Upper lobe of left lung (tissue), 6 donors: ENCODE data around the gene KRTAP10-5. TPM values are rescaled to one million over a fixed set of nuclear protein-coding genes. Genes with fewer than 3 reads are reported as not detected.

Source experiments
- ATAC-seq, 2 donors: fragments of 200-7000 bp; cut with Tn5 transposase; one replicate each; pipeline ENCODE4 v1.9.1; 2022; ENCODE audit warnings: mild to moderate bottlenecking in 2 of 2, moderate library complexity in 2 of 2; ENCODE audit not compliant: low FRiP score in 2 of 2
- DNase-seq, 2 donors: peaks; one replicate each; pipeline ENCODE4 v3.0.0-alpha.2; 2019 to 2020
- H3K27ac ChIP-seq, 4 donors: fragments of 200-600 bp; sonication (generic); one replicate each; pipeline ENCODE4 v1.5.1; 2016 to 2019
- H3K27me3 ChIP-seq, 4 donors: fragments of 200-600 bp; sonication (generic); one replicate each; pipeline ENCODE4 v1.5.1; 2017 to 2019
- H3K36me3 ChIP-seq, 4 donors: fragments of 200-600 bp; sonication (generic); one replicate each; pipeline ENCODE4 v1.5.1; 2016 to 2019
- H3K4me1 ChIP-seq, 4 donors: fragments of 200-600 bp; sonication (generic); one replicate each; pipeline ENCODE4 v1.5.1; 2018 to 2019
- H3K4me3 ChIP-seq, 4 donors: fragments of 200-600 bp; sonication (generic); one replicate each; pipeline ENCODE4 v1.5.1; 2017 to 2019; ENCODE audit warnings: mild to moderate bottlenecking in 2 of 4, moderate library complexity in 1 of 4
- H3K9me3 ChIP-seq, 4 donors: fragments of 200-600 bp; sonication (generic); one replicate each; pipeline ENCODE4 v1.5.1; 2018 to 2019
- EP300 ChIP-seq, 4 donors: sonication (generic); formaldehyde crosslinking; IDR thresholded peaks; one replicate each; pipeline ENCODE4 v1.5.1; 2017; ENCODE audit warnings: antibody characterized with exemption in 4 of 4, control low read depth in 2 of 4
- POLR2A ChIP-seq, 4 donors: fragments of 450-650 bp; IDR thresholded peaks; one replicate each; pipeline ENCODE4 v1.5.1; 2016 to 2017; ENCODE audit warnings: antibody characterized with exemption in 4 of 4, mild to moderate bottlenecking in 2 of 4
- POLR2AphosphoS5 ChIP-seq, 2 donors: sonication (generic); formaldehyde crosslinking; IDR thresholded peaks; one replicate each; pipeline ENCODE4 v1.5.1; 2017; ENCODE audit warnings: antibody characterized with exemption in 2 of 2
- WGBS, 2 donors: methylation state at CpG; one replicate each; pipeline ENCODE4 v1.1.5; 2017 to 2018; 5-methylcytosine and 5-hydroxymethylcytosine counted together
- total RNA-seq, 6 donors: library from RNA; depleted of rRNA in 4 of 6; stranded (reverse); fragments of >200 nt in 4 of 6; gene quantifications; one replicate each; pipeline versions ENCODE4 v1.1.0 to v1.2.1, GENCODE V29; 2016 to 2021
- TF ChIP-seq, protein P1 (sequence below), 6 experiments: fragments of 450-650 bp in 4 of 6; fragments of 200-600 bp in 2 of 6; sonication (generic) in 2 of 6; IDR thresholded peaks; one replicate each; pipeline ENCODE4 v1.5.1; 2016 to 2019; ENCODE audit warnings: antibody characterized with exemption in 6 of 6
- donor health status: DM: no; HTN: no; CAD: no; lungs with moderate emphysema.
- donor health status: DM: no; HTN: yes; CAD: no; lungs with severe emphysema.

Gene KRTAP10-5
- total RNA-seq, 6 donors from 2014 or later, result not detected

DNA sequence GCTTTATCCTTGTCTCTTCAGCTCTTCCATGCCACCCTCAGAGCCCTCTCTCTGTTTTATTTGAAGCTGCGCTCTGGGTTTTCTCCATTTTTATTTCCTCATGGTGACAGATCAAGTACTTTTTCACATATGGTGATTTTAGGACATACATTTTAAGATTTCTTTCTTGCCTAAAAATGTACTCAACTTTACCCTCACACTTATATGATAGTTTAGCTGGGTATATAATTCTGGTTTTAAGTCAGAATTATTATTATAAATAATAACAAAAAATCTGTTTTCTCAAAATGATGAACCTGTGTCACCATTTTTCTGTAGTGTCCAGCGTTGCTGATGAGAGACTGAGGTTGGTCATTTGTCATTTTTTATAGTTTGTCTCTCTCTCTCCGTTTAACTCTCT is 754 bp upstream of the KRTAP10-5 start:
- Histone ChIP-seq H3K36me3 (no peaks in the 10 kb centered on the region), H3K4me3 (no peak overlapping the region), H3K4me1 (no peaks in the 10 kb centered on the region), H3K27ac (no peak overlapping the region), H3K27me3 (no peaks in the 10 kb centered on the region), H3K9me3 (peaks cover 0 to 31% (median 15%) of the 10 kb centered on the region in 4 donors)
- no peak for TF ChIP-seq EP300 (IDR thresholded peaks at IDR 0.05)
- no peak for TF ChIP-seq POLR2AphosphoS5 (IDR thresholded peaks at IDR 0.05)
- TF ChIP-seq, protein P1, sequence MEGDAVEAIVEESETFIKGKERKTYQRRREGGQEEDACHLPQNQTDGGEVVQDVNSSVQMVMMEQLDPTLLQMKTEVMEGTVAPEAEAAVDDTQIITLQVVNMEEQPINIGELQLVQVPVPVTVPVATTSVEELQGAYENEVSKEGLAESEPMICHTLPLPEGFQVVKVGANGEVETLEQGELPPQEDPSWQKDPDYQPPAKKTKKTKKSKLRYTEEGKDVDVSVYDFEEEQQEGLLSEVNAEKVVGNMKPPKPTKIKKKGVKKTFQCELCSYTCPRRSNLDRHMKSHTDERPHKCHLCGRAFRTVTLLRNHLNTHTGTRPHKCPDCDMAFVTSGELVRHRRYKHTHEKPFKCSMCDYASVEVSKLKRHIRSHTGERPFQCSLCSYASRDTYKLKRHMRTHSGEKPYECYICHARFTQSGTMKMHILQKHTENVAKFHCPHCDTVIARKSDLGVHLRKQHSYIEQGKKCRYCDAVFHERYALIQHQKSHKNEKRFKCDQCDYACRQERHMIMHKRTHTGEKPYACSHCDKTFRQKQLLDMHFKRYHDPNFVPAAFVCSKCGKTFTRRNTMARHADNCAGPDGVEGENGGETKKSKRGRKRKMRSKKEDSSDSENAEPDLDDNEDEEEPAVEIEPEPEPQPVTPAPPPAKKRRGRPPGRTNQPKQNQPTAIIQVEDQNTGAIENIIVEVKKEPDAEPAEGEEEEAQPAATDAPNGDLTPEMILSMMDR (IDR thresholded peaks at IDR 0.05), result no peak
- no peak for TF ChIP-seq POLR2A (IDR thresholded peaks at IDR 0.05)
- ATAC-seq, result no peak
- no peak for DNase-seq
- 76 to 87% methylated on average over 3 of the region's 3 CpGs for WGBS, 2 donors

DNA sequence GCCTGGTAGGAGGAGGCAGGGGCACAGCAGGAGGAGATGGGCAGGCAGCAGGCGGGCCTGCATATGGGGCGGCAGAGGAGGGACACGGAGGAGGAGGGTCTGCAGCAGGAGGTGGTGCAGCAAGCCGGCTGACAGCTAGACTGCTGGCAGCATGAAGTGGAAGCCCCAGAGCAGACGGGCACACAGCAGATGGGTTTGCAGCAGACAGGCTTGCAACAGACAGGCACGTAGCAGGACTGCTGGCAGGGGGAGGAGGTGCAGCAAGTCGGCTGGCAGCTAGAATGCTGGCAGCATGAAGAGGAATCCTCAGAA is 615 bp downstream of the KRTAP10-5 start:
- Histone ChIP-seq H3K27me3 (no peaks in the 10 kb centered on the region), H3K9me3 (peaks cover 0 to 31% (median 15%) of the 10 kb centered on the region in 4 donors), H3K4me1 (no peaks in the 10 kb centered on the region), H3K36me3 (no peaks in the 10 kb centered on the region), H3K27ac (no peak overlapping the region), H3K4me3 (no peak overlapping the region)
- 74 to 80% methylated on average over 7 of the region's 7 CpGs for WGBS, 2 donors
- DNase-seq, result no peak
- no peak for ATAC-seq
- no peak for TF ChIP-seq POLR2AphosphoS5 (IDR thresholded peaks at IDR 0.05)
- TF ChIP-seq EP300 (IDR thresholded peaks at IDR 0.05), result no peak
- TF ChIP-seq, protein P1 (IDR thresholded peaks at IDR 0.05), result no peak
- TF ChIP-seq POLR2A (IDR thresholded peaks at IDR 0.05), result no peak

DNA sequence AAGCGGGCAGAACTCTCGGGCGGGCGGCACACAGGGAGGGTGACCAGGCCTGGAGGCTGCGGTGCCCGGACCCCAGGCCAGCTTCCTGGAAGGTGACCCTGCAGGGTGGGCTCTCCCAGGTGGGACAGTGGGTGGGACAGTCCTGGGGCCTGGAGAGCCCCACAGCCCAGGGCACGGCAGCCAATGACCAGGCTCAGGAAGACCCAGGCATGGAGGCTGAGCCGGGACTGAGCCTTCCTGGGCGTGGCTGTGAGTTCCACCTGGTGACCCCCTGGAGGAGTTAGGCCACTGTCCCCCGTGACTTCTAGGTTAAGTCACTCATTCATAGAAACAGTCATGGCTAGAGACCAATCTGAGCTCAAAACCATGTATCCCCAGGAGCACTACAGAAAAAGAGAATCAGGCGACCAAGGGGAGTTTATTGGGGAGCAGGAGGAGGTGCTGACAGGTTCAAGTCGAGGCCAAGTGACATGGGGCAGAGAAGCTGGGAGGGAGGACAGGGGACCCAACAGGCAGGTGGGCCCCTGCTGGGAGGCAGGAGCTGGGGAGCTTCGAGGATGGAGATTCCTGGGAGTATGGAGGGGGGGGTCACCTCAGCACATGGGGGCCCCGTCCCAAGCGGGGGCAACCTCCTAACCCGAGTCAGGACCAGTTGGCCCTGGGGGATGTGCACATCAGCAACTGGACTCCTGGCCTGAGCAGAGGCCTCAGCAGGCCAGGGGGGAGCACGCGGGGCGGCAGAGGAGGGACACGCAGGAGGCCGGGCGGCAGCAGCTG is 1.2 kb downstream of the KRTAP10-5 start:
- WGBS, 2 donors, result 69 to 82% methylated on average over 12 to 19 of the region's 22 CpGs
- peaks cover 0 to 31% (median 15%) of the 10 kb centered on the region in 4 donors for H3K9me3 ChIP-seq
- H3K4me1 ChIP-seq, result no peaks in the 10 kb centered on the region
- no peaks in the 10 kb centered on the region for H3K36me3 ChIP-seq
- H3K27me3 ChIP-seq, result no peaks in the 10 kb centered on the region
- no peak overlapping the region for H3K4me3 ChIP-seq
- H3K27ac ChIP-seq, result no peak overlapping the region
- DNase-seq (no peak), ATAC-seq (no peak)
- TF ChIP-seq POLR2A (IDR thresholded peaks at IDR 0.05) (no peak), POLR2AphosphoS5 (IDR thresholded peaks at IDR 0.05) (no peak), EP300 (IDR thresholded peaks at IDR 0.05) (no peak)
- TF ChIP-seq, protein P1 (IDR thresholded peaks at IDR 0.05), result no peak

DNA sequence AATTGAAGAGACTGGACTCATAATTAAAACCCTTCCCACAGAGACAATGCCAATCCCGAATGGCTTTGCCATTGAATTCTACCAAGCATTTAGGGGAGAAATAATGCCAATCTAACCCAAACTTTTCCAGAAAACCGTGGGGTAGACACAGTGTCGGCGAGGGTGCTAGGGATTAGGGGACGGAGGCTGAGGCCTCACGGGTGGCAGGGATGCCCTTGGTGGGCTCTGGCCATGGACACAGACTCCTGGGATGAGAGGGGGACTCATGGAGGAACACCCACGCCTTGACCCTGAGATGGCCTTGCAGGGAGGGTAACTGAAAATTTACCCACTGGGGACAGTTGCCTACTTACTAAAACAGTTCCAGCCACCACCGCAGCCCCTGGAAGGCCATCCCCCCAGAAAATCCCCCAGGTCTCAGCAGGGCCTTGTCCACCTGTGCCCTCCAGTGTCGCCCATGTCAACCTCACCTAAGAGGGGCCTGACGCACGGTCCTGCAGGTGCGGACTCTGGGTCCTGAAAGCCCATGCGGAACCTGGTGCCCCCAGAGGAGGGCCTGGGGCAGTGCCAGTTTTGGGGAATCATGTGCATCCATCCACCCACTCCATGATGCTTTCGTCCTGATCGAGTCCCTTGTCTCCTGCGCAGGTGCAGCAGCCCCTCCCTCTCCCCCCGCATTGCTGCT is 1.9 kb downstream of the KRTAP10-5 start:
- DNase-seq (no peak), ATAC-seq (no peak)

More for the DNA sequence above, 1.9 kb downstream of the KRTAP10-5 start:
- H3K4me1 ChIP-seq, result no peaks in the 10 kb centered on the region
- H3K4me3 ChIP-seq, result no peak overlapping the region
- TF ChIP-seq EP300 (IDR thresholded peaks at IDR 0.05) (no peak), POLR2AphosphoS5 (IDR thresholded peaks at IDR 0.05) (no peak), POLR2A (IDR thresholded peaks at IDR 0.05) (no peak)
- TF ChIP-seq, protein P1 (IDR thresholded peaks at IDR 0.05), result no peak
- WGBS, 2 donors, result 85 to 95% methylated on average over 6 to 17 of the region's 17 CpGs
- H3K27me3 ChIP-seq, result no peaks in the 10 kb centered on the region
- H3K27ac ChIP-seq, result no peak overlapping the region
- H3K9me3 ChIP-seq, result peaks cover 0 to 31% (median 15%) of the 10 kb centered on the region in 4 donors
- no peaks in the 10 kb centered on the region for H3K36me3 ChIP-seq
